Mucosa of stomach (tissue), 1 donor: ENCODE measurements around the gene UBR7.

ENCODE experiments used
- H3K27me3 ChIP-seq: one replicate; pipeline ENCODE4 v1.7.0; 2013; ENCODE audit warnings: mild to moderate bottlenecking, low read length; ENCODE audit not compliant: control insufficient read depth, insufficient read depth
- H3K36me3 ChIP-seq: one replicate; pipeline ENCODE4 v1.7.0; 2013; ENCODE audit warnings: low read length; ENCODE audit not compliant: control insufficient read depth, insufficient read depth
- H3K4me1 ChIP-seq: one replicate; pipeline ENCODE4 v1.7.0; 2013; ENCODE audit warnings: mild to moderate bottlenecking, low read length; ENCODE audit not compliant: control insufficient read depth, insufficient read depth
- H3K4me3 ChIP-seq: one replicate; pipeline ENCODE4 v1.7.0; 2013; ENCODE audit warnings: low read length
- H3K9ac ChIP-seq: one replicate; pipeline ENCODE4 v1.7.0; 2013; ENCODE audit warnings: mild to moderate bottlenecking, low read length, moderate library complexity
- H3K9me3 ChIP-seq: one replicate; pipeline ENCODE4 v1.7.0; 2013; ENCODE audit warnings: mild to moderate bottlenecking, low read length, moderate library complexity; ENCODE audit not compliant: control insufficient read depth
- donor health status: Pancreatic carcinoma.

The UBR7 gene

GRCh38 chr14:93234798-93235197 lies 27.7 kb downstream of the UBR7 start:
- no peaks in the 10 kb centered on the region for H3K9me3 ChIP-seq
- H3K27me3 ChIP-seq = peaks cover 19% of the 10 kb centered on the region
- no peak overlapping the region for H3K9ac ChIP-seq
- no peak overlapping the region for H3K4me3 ChIP-seq
- peaks cover 7% of the 10 kb centered on the region for H3K4me1 ChIP-seq
- no peaks in the 10 kb centered on the region for H3K36me3 ChIP-seq

- Histone ChIP-seq H3K9me3 (no peaks in the 10 kb centered on the region), H3K9ac (no peak overlapping the region), H3K4me3 (no peak overlapping the region), H3K27me3 (no peaks in the 10 kb centered on the region), H3K4me1 (no peaks in the 10 kb centered on the region), H3K36me3 (no peaks in the 10 kb centered on the region)
These were observed 33.0 kb downstream of the UBR7 start for GRCh38 chr14:93239869-93240677.

- Histone ChIP-seq H3K27me3 (no peaks in the 10 kb centered on the region), H3K36me3 (no peaks in the 10 kb centered on the region), H3K9ac (no peak overlapping the region)
These were observed 33.6 kb downstream of the UBR7 start for GRCh38 chr14:93240678-93241000.

GRCh38 chr14:93245764-93246420 lies 38.8 kb downstream of the UBR7 start:
- H3K36me3 ChIP-seq = no peaks in the 10 kb centered on the region

More at GRCh38 chr14:93240678-93241000, 33.6 kb downstream of the UBR7 start:
- no peaks in the 10 kb centered on the region for H3K4me1 ChIP-seq
- no peaks in the 10 kb centered on the region for H3K9me3 ChIP-seq
- no peak overlapping the region for H3K4me3 ChIP-seq

GRCh38 chr14:93246534-93246933 lies 39.5 kb downstream of the UBR7 start:
- Histone ChIP-seq H3K9me3 (no peaks in the 10 kb centered on the region), H3K4me3 (no peak overlapping the region), H3K36me3 (no peaks in the 10 kb centered on the region), H3K4me1 (no peaks in the 10 kb centered on the region), H3K27me3 (no peaks in the 10 kb centered on the region), H3K9ac (no peak overlapping the region)

More at GRCh38 chr14:93245764-93246420, 38.8 kb downstream of the UBR7 start:
- Histone ChIP-seq H3K4me3 (no peak overlapping the region), H3K9me3 (no peaks in the 10 kb centered on the region), H3K27me3 (no peaks in the 10 kb centered on the region), H3K4me1 (no peaks in the 10 kb centered on the region), H3K9ac (no peak overlapping the region)

- no peaks in the 10 kb centered on the region for H3K36me3 ChIP-seq
- H3K9me3 ChIP-seq = no peaks in the 10 kb centered on the region
- no peaks in the 10 kb centered on the region for H3K27me3 ChIP-seq
- H3K9ac ChIP-seq = no peak overlapping the region
- H3K4me1 ChIP-seq = no peaks in the 10 kb centered on the region
- no peak overlapping the region for H3K4me3 ChIP-seq
These were observed 42.2 kb downstream of the UBR7 start for GRCh38 chr14:93249128-93249831.

- H3K27me3 ChIP-seq = no peaks in the 10 kb centered on the region
- no peaks in the 10 kb centered on the region for H3K9me3 ChIP-seq
- no peaks in the 10 kb centered on the region for H3K36me3 ChIP-seq
- H3K4me1 ChIP-seq = peaks cover 7% of the 10 kb centered on the region
- no peak overlapping the region for H3K9ac ChIP-seq
- no peak overlapping the region for H3K4me3 ChIP-seq
These were observed 55.4 kb downstream of the UBR7 start for GRCh38 chr14:93262446-93262845.

GRCh38 chr14:93263416-93263815 lies 56.4 kb downstream of the UBR7 start:
- Histone ChIP-seq H3K36me3 (no peaks in the 10 kb centered on the region), H3K4me1 (peaks cover 12% of the 10 kb centered on the region), H3K27me3 (no peaks in the 10 kb centered on the region), H3K4me3 (no peak overlapping the region), H3K9ac (no peak overlapping the region), H3K9me3 (no peaks in the 10 kb centered on the region)

- no peaks in the 10 kb centered on the region for H3K27me3 ChIP-seq
- no peak overlapping the region for H3K9ac ChIP-seq
- no peaks in the 10 kb centered on the region for H3K36me3 ChIP-seq
- no peaks in the 10 kb centered on the region for H3K9me3 ChIP-seq
- peaks cover 12% of the 10 kb centered on the region for H3K4me1 ChIP-seq
- H3K4me3 ChIP-seq = no peak overlapping the region
These were observed 59.1 kb downstream of the UBR7 start for GRCh38 chr14:93266127-93266526.

- Histone ChIP-seq H3K27me3 (no peaks in the 10 kb centered on the region), H3K9me3 (no peaks in the 10 kb centered on the region), H3K4me1 (peaks cover 12% of the 10 kb centered on the region), H3K9ac (no peak overlapping the region), H3K4me3 (no peak overlapping the region), H3K36me3 (no peaks in the 10 kb centered on the region)
These were observed 60.2 kb downstream of the UBR7 start for GRCh38 chr14:93267149-93267711.

GRCh38 chr14:93268406-93268805 lies 61.4 kb downstream of the UBR7 start:
- Histone ChIP-seq H3K4me1 (peaks cover 12% of the 10 kb centered on the region), H3K27me3 (no peaks in the 10 kb centered on the region), H3K9me3 (no peaks in the 10 kb centered on the region), H3K36me3 (no peaks in the 10 kb centered on the region), H3K9ac (no peak overlapping the region), H3K4me3 (no peak overlapping the region)
